Muscle layer of duodenum (tissue), 2 donors: ENCODE results near the gene MATK.
"Not testable (repeated sequence)": the region's sequence is repeated elsewhere in the genome, so short reads cannot be mapped to it uniquely, and the experiment has no call there.

Experiments used
- H3K27ac ChIP-seq: one replicate; pipeline ENCODE4 v1.7.0; 2013; ENCODE audit warnings: mild to moderate bottlenecking, low read length
- H3K27me3 ChIP-seq: one replicate; pipeline ENCODE4 v1.7.0; 2013; ENCODE audit warnings: low read depth, mild to moderate bottlenecking, control low read depth, low read length
- H3K36me3 ChIP-seq, 2 donors: one replicate each; pipeline ENCODE4 v1.7.0; 2013; ENCODE audit warnings: low read length in 2 of 2, control low read depth in 1 of 2, mild to moderate bottlenecking in 1 of 2; ENCODE audit not compliant: insufficient read depth in 2 of 2, control insufficient read depth in 1 of 2
- H3K4me1 ChIP-seq, 2 donors: one replicate each; pipeline ENCODE4 v1.7.0; 2013; ENCODE audit warnings: low read length in 2 of 2, mild to moderate bottlenecking in 2 of 2, control low read depth in 1 of 2, moderate library complexity in 1 of 2; ENCODE audit not compliant: insufficient read depth in 2 of 2, control insufficient read depth in 1 of 2
- H3K4me3 ChIP-seq, 2 donors: one replicate each; pipeline ENCODE4 v1.7.0; 2013; ENCODE audit warnings: low read length in 2 of 2, low read depth in 1 of 2, mild to moderate bottlenecking in 1 of 2
- H3K9me3 ChIP-seq, 2 donors: one replicate each; pipeline ENCODE4 v1.7.0; 2013; ENCODE audit warnings: low read length in 2 of 2, control low read depth in 1 of 2, mild to moderate bottlenecking in 1 of 2; ENCODE audit not compliant: control insufficient read depth in 1 of 2
- donor health status: healthy.

The MATK gene

DNA sequence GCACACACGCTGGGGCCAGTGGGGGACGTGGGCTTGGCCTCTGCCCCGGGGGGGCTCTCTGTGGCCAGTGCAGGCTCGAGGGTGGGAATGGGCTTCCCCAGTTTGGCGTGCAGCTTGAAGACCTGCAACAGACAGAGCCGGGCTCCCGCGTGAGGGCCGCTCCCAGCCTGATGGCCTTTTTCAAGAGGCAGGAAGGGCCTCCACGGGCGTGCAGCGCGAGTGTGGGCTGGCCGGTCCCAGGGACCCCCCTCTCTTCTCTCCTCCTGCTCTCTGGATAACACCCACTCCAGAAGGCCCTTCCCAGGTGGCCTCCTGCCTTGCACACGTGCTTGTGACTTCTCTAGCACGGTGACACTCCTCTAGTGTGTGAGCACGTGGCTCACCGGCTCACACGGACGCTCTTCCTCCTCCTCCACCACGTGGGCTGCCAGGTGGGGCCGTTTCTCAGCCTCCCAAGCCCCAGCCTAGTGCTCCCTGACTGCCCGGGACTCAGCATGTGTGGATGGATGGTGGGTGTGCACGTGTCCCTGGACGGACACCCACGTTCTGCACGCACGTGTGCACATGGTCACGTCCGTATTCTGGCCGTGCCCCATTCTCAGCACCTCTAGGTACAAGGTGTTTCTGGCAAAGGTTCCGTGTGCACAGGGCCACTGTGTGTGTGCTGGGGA lies 39.2 kb upstream of the MATK start:
- H3K9me3 ChIP-seq = no peaks in the 10 kb centered on the region
- no peaks in the 10 kb centered on the region for H3K27me3 ChIP-seq
- H3K27ac ChIP-seq = no peak overlapping the region
- no peaks in the 10 kb centered on the region for H3K4me1 ChIP-seq
- no peak overlapping the region for H3K4me3 ChIP-seq
- no peaks in the 10 kb centered on the region for H3K36me3 ChIP-seq

DNA sequence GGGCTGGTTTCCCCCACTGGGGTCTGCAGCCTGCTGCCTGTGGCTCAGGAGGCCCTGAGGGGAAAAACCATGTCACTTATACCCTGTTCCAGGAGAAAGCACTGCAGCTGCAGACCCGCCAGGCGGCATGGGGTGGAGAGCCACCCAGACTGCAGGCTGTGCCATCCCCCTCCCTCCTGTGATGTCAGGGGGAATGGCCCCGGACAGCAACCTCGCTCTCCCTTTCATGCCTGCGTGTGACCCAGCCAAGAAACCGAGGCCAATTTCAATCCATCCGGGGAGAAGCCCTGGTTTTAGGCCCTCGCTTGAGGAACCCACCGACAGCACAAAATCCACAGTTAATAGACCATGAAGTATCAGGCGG lies 37.2 kb upstream of the MATK start:
- Histone ChIP-seq H3K4me3 (no peak overlapping the region), H3K36me3 (no peaks in the 10 kb centered on the region), H3K4me1 (no peaks in the 10 kb centered on the region), H3K27me3 (no peaks in the 10 kb centered on the region), H3K27ac (no peak overlapping the region), H3K9me3 (no peaks in the 10 kb centered on the region)

DNA sequence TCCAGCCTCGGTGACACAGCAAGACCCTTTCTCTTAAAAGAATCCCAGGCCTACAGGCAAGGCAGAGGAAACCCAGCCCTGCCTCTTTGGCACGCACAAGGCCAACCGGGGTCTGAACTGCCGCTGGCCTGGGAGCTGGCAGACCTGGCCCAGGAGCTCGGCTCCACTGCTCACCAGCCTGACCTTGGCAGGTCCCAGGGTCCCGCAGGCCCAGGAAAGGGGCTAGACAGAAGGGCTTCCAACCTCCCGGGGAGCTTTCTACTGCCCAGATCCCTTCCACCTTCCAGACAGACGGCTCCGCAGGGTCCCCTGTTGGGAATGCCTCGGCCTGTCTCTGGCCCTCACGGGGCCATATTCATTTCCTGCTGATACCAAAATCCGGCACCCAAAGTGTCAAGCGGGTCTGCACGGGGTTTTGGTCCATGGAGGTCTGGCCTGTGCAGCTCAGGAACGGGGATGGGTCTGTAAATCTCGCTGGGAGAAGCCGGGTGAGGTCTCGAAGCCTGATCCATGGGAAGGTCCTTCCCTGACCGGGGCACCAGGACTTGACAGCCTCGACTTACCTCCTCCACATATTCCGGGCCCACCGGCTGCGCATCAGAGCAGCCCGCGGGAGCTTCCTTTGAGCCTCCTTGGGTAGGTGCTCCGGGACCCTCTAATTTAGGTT lies 36.6 kb upstream of the MATK start:
- Histone ChIP-seq H3K27me3 (no peaks in the 10 kb centered on the region), H3K36me3 (no peaks in the 10 kb centered on the region), H3K4me3 (no peak overlapping the region), H3K27ac (no peak overlapping the region), H3K4me1 (no peaks in the 10 kb centered on the region), H3K9me3 (no peaks in the 10 kb centered on the region)

DNA sequence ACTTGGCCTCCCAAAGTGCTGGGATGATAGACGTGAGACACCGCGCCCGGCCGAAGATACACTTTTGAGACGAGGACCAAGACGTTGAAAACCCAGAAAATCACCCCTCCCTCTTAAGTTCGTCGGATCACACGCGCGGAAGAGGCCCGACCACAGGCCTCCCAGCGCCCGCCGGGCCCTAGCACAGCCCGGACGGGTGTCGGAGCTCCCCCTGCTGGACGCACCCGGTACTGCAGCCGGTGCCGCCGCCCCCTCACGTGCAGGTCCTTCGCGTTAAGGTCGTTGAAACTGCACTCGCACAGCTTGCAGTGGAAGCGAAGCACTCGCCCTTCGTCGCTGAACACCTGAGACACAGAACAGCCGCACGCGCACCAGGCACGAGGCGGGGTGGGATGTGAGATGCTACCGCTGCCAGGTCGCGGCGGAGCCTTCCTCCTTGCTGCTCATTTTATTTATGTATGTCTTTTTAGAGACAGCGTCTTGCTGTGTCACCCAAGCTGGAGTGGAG lies 35.7 kb upstream of the MATK start:
- Histone ChIP-seq H3K9me3 (no peaks in the 10 kb centered on the region), H3K27me3 (no peaks in the 10 kb centered on the region), H3K36me3 (no peaks in the 10 kb centered on the region), H3K27ac (no peak overlapping the region), H3K4me1 (no peaks in the 10 kb centered on the region), H3K4me3 (no peak overlapping the region)

DNA sequence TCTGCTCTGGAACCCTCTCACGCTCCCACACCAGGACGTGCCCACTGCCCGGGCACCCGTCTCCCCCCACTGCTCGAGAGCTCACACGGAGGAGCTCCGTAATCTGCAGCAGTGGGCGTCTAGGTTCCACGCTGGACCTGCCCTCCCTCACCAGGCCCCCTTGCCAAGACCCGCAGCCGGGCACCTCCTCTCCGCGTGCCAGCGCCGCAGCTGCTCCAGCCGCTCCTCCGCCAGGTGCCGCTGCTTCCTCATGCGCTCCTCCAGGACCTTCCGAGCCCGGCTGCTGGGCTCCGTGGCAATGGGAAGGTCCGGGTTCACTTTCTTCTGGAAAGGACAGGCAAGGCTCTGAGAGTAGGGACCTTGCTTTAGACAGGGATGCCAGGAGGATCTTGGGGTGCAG lies 35.0 kb upstream of the MATK start:
- H3K27me3 ChIP-seq = no peaks in the 10 kb centered on the region
- no peak overlapping the region for H3K4me3 ChIP-seq

DNA sequence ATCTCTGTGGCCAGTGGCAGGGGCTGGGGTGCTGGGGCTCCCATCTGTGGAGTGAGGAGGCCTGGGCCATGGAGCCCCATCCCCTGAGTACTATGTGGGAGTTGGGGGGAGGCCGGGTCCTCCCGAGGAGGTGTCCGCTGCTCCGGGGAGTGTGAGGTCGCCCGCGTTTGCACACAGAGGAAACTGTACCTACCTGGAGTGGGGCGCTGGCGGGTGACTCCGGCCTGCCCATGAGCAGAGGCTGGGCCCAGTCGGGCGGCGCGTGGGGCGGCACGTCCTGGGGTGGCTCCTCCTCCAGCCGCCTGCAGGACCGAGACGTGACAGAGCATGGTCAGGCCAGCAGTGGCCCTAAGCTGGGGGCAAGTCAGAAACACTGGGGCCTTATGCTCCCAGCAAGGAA lies 33.8 kb upstream of the MATK start:
- Histone ChIP-seq H3K4me1 (no peaks in the 10 kb centered on the region), H3K4me3 (no peak overlapping the region), H3K9me3 (no peaks in the 10 kb centered on the region), H3K36me3 (no peaks in the 10 kb centered on the region), H3K27ac (no peak overlapping the region), H3K27me3 (no peaks in the 10 kb centered on the region)

More for the DNA sequence above, 35.0 kb upstream of the MATK start:
- Histone ChIP-seq H3K27ac (no peak overlapping the region), H3K9me3 (no peaks in the 10 kb centered on the region), H3K36me3 (no peaks in the 10 kb centered on the region), H3K4me1 (no peaks in the 10 kb centered on the region)

DNA sequence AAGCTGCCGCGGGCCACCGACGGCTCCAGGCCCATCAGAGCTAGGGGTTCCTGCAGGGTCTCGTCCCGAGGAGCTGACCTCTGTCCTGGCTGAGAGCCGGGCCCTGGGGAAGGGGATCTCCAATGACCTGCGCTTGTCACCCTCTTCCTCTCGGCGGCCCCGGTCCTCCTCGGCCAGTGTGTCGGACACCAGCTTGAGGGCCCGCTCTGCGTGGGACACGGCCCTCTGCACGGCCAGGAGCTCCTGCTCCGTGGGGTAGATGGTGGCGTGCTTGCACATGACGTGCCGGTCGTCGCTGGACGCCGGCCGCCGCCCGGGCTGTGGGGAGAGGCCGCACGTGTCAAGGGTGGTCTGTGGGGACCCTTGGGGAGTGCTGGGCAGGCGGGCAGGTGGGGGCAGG lies 32.7 kb upstream of the MATK start:
- H3K27me3 ChIP-seq = no peaks in the 10 kb centered on the region
- H3K4me3 ChIP-seq = no peak overlapping the region
- H3K4me1 ChIP-seq = no peaks in the 10 kb centered on the region
- H3K36me3 ChIP-seq = no peaks in the 10 kb centered on the region
- no peaks in the 10 kb centered on the region for H3K9me3 ChIP-seq
- H3K27ac ChIP-seq = no peak overlapping the region

DNA sequence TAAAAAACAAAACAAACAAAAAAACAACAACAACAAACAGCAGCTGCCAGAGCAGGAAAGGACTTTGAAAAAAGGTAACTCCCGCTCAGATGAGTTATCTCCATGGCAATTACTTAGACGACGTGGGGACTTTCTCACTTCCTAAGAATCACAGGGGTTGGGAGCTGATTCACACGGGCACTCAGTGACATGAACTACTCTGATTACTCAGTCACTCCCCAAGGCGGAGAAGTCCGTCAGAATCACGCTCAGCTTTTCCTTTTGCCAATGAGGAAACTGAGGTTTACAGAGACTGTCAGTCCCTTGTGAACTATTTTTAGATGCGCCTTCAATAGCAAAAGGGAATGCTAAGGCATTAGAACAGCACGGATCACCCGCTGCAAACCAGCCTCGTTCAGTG lies 32.3 kb upstream of the MATK start:
- H3K4me3 ChIP-seq = no peak overlapping the region
- H3K4me1 ChIP-seq = no peaks in the 10 kb centered on the region
- no peak overlapping the region for H3K27ac ChIP-seq
- H3K27me3 ChIP-seq = no peaks in the 10 kb centered on the region
- no peaks in the 10 kb centered on the region for H3K36me3 ChIP-seq
- no peaks in the 10 kb centered on the region for H3K9me3 ChIP-seq

DNA sequence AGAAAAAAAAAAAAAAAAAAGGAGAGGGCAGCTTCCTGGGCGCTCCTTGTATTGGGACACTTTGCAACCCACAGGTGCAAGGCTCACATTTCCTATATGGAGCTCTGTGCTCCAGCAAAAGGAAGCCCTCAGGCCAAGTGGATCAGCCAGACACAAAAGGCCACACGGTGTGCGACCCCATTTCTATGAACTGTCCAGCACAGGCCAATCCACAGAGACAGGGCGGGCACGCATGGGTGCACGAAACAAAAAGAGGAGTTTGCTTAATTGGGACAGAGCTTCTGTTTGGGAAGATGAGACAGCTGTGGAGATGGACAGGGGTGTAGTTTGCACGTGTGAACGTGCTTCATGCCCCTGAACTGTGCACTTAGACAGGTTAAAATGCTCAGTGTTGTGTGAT lies 31.6 kb upstream of the MATK start:
- Histone ChIP-seq H3K27ac (no peak overlapping the region), H3K4me3 (no peak overlapping the region), H3K27me3 (no peaks in the 10 kb centered on the region), H3K4me1 (no peaks in the 10 kb centered on the region), H3K9me3 (no peaks in the 10 kb centered on the region), H3K36me3 (no peaks in the 10 kb centered on the region)

DNA sequence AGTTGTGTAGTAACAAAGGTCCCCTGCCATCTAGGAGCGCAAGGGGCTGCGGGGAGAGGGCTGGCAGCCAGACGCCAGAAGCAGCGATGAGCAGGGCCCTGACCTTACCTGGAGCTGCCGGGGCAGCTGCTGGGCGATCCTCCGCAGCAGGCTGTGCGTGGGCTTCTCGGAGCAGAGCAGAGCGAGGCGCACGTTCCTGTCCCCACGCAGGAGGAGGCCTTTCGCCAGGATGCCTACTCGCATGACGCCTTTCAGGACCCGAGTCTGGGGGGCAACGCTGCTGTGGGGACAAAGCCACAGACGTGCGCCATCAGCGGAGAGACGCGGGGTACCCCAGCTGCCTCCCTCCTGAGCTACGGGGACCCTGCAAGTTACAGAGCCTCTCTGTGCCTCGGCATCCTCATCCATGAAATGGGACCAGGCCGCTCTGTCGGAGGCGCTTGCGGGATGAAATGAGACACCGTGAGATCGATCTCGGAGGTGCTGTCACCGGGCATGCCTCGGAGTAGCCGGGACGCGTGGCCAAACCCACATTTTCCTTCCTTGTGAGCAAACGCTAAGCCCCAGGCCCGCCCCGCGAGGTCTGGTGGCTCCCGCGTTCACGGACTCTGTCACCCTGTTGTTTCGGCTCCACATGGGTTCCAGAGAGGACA lies 30.5 kb upstream of the MATK start:
- Histone ChIP-seq H3K36me3 (no peaks in the 10 kb centered on the region), H3K9me3 (no peaks in the 10 kb centered on the region), H3K4me3 (no peak overlapping the region), H3K27ac (no peak overlapping the region), H3K4me1 (no peaks in the 10 kb centered on the region), H3K27me3 (no peaks in the 10 kb centered on the region)

DNA sequence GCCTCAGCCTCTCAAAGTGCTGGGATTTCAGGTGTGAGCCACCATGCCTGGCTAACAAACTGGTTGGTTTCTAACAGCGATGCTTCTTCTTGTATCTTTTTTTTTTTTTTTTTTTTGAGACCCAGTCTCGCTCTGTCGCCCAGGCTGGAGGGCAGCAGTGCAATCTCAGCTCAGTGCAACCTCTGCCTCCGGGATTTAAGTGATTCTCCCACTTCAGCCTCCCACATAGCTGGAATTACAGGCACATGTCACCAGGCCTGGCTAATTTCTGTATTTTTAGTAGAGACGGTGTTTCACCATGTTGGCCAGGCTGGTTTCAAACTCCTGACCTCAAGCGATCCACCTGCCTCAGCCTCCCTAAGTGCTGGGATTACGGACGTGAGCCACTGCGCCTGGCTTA lies 30.0 kb upstream of the MATK start:
- H3K9me3 ChIP-seq, H3K4me1 ChIP-seq, H3K4me3 ChIP-seq, H3K27me3 ChIP-seq, H3K27ac ChIP-seq, H3K36me3 ChIP-seq: not testable (repeated sequence)
